HG03442 (cell line): ENCODE results near the gene FOXM1.

Experiments used
- ATAC-seq: cut with Tn5 transposase; IDR thresholded peaks from one replicate; pipeline ENCODE4 v1.9.1; 2021; ENCODE audit warnings: mild to moderate bottlenecking, moderate library complexity; ENCODE audit not compliant: unreplicated experiment

FOXM1 gene

DNA sequence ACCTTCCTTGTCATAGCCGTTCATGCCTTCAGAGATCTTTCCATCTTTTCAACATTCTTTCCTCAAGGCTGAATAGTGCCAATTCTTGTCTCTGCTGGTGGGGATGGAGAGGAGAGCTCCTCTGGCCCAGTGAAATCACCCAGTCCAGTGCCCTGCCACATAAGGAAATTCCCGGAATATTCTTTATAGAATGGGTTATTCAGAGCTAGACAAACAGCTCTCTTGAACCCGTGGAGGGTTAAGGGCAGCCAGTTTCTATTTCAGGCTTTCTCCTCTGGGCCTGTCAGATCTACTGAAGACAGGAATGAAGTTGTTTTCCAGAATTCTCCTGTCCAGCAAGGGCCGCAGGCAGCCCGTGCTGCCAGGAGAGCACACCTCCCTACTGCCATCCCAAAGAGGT, 34.0 kb downstream of the FOXM1 start:
- ATAC-seq = no peak

DNA sequence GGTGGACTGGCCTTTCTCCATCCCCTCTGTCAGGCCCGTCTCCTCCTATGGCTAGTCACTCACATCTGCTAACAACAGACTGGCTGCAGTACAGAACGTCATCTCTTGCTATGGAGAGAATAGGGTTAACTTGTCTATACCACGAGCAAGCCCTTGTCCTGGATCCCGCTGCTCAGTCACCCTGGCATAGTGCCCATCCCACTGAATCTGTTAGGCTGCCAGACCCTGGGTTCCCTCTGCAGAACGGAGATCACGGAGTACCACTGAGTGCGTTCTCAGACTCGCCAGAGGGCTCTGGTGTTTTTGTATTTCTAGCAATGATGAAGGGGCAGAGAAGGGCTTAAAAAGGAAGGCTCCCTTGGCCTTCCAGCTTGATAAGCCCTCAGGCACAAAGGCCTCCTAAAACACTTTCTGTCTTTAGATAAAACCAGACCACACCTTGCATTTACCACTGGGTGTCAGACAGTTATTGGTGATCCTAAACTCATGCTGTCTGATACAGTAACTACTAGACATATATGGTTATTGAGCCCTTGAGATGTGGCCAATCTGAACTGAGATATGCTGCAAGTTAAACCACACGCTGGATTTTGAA, 35.8 kb downstream of the FOXM1 start:
- ATAC-seq = no peak

DNA sequence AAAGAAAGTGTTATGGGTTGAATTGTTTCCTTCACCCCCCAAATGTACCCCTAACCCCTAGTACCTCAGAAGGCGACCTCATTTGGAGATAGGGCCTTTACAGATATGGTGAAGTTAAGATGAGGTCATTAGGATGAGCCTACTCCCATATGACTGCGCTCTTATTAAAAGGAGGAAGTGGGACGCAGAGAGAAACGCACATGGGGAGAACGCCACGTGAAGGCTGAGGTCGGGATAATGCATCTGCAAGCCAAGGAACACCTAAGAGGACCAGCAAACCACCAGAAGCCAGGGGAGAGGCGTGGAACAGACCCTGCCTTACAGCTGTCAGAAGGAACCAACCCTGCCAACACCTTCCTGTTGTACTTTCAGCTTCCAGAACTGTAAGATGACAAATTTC, 40.4 kb downstream of the FOXM1 start:
- no peak for ATAC-seq

DNA sequence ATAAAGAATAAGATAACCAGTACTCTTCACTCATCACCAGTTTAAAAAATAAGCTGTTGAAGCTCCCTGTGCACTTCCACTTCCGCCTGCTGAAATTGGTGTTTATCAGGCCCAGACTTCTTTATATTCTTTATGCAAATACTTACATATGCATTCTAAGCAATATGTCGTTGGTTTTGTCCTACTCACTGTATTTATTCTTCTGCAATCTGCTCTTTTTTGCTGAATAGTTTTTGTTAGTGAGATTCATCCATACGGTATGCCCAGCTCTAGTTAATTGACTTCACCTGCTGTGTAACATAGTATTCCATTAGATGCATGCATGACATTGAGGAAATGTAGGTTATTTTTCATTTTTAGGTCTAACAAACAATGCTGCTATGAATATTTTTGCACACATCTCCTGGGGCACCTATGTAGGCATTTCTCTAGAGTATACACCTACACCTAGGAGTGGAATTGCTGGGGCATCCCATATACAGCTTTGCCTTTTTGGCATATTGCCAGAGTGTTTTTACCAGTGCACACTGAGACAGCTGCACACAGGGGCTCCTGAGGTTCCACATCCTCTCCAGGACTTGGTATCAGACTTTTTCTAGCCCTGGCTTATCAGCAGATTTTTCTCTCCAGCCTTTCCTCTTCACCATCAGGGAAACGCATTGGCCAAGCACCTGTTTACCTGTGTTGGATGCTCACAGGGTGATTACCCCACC, 41.1 kb downstream of the FOXM1 start:
- no peak for ATAC-seq

DNA sequence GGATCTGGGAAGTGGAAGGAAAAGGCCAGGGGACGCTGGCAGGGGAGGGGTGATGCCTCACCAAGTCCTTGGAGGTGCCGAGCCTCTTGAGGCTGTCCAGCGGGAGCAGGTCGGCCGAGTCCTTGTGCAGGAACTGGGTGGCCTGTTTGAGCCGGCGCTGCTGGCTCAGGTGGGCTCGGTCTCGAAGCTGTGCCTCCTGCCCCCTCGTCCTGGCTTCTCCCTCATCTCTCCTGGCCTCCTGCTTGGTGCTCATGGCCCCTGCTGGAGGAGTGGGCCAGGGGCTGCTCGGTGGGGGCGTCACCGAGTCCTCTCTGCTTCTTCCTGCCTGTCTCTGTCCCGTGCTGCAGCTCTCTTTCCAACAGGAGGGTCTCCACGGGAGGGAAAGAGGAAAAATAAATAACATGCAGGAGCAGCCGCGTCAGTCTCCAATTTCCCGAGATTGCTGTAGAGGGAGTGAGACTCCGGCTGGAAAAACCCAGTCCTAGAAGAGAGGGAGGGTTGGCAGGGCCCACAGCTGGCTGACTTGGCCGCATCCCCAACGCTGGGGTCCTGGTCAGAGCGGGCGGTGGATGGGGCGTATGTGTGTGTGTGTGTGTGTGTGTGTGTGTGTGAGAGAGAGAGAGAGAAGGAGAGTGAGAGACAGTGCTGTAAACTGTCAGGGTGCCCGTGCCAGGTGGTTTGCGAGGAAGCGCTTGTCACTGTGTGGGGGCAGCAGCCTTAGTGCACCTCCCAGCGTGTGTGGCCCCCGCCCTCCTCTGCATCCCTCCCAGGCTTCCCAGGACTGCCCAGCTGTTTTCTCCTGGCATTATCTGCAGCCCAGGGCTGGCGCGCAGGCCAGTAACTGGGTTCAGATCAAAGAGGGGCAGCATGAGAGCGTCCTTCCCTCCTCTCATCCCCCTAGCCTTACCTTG, 42.1 kb downstream of the FOXM1 start, which contains the start of gene NRIP2:
Gene NRIP2, minus strand, starts transcription at position 455 of the 911 bp plus-strand sequence. Its CDS starts 52 bp downstream, at position 403.
- ATAC-seq = no peak

DNA sequence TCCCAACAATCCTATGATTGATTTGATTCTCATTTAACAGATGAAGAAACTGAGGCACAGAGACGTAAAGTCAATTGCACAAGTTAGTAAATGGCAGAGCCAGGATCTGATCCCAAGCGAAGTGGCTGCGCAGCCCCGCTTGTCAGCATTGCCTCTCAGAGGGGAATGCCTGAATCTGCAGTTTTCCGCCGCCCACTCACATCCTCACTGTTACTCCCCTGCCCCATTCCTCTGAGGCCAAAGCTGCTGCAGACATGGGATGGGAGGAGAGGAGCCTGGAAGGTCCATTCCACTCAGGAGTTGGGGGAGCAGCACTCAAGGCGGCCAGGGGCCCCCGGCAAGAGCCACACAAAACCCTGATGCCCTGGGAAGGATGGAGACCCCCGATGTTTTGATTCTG, 43.2 kb downstream of the FOXM1 start:
- no peak for ATAC-seq

DNA sequence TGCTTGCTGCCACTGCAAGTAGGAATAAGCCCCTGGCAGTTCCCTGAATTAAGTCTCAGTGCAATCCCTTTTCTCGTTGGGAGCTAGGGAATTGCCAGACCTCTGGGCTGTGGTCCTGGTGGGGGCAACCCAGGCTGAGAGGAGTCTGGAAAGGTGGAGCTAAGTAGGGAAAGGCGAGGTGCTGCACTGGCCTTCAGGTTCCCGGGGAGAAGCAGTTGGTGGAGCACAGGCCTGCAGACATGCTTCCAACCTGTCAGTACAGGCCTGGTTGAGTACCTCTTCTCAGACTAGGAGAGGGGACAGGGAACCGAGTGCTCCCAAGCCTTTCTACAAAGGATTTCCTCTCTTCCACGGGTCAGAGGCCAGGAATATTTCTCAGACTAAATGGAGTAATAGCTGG, 43.6 kb downstream of the FOXM1 start:
- no peak for ATAC-seq

DNA sequence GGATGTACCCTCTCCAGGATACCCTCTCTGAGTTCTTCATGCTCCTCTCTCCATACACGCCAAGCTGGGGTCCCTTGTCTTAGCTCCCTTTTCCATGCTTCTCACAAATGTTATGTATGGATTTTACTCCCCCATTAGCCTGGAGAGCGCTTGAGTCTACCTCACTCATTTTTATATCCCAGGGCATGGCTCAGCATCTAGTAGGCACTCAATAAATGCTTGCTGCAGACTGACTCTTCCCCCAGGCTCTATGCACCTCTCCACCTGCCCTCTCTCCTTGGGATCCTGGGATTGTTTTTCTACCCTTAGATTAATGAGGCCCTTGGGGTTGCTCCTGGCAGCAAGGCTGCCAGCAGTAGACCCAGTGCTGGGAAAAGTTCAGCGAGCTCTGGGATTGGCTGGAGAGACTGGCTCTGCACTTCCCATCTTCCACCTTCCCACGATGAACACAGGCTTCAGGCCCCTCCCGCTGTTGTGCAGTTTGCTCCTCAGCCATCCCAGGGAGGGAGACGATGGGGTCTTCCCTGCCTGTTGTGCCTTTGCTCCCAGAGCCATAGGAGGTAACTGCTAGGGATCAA, 44.3 kb downstream of the FOXM1 start:
- ATAC-seq = no peak

DNA sequence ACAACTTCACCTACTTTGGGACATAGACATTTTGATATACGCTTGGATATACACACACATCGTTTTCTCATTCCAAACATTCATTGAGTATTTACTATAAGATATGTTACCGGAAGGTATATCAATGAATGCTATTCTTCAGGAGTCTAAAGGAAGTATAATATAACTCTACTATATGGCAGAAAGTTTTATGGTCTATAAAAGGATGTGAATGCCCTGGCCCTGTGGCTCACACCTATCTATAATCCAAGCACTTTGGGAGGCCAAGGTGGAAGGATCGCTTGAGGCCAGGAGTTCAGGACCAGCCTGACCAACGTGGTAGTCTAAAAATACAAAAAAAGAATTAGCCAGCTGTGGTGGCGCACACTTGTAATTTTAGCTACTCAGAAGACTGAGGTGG, 47.7 kb downstream of the FOXM1 start:
- no peak for ATAC-seq

DNA sequence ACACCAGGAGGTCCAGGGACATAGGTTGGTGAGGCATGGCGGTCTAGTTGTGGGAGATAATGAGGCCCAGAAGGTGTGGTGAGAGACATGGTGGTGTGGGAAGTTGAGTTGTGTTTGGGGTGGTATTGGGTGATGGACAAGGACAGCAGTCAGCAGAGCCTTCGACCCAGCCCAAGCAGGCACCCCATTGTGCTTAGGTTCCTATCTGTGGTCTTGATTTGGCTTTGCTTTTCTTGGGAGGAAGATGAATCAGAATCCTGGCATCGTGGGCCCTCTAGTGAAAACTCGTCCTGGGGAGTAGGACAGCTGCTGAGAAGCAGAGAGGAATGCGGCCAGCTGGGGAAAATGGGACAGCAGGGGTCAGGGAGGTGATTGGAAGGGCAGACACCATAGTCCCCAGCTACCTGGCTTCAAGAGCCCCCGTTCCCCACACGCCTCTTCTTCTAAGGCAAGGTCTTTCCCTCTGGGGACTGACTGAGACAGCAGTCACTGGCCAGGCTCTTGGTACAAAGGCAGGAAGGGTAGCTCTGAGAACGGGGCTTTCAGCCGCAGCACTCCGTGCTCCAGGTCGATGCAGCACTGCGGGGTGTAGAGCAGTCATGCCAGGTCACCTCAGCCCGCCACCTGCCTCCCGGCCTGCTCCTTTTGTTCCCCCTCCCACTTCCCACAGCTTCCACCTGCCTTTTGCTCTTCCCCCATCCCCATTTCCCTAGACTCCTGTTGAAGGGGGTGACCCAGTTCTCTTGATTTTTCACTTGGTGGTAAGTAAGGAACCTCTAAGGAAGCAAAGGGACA, 50.1 kb downstream of the FOXM1 start:
- ATAC-seq = no peak

DNA sequence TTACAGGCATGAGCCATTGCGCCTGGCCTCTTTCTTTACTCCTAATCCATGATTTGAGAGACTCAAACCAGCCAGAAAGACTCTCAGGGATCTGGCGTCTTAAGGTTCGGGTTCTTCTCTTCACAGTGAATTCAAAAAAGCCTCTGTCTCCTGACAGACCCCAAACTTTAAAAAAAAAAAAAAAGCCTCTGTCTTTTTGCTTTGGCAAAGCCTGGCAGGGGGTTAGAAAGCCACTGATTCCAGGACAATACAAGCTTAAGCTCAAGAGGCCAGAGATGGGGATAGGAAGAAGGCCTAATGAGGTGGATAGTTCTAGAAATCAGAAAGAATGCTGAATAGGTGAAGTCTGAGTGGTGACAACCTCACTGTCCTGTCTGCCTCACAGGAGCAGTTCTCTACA, 50.9 kb downstream of the FOXM1 start:
- no peak for ATAC-seq

DNA sequence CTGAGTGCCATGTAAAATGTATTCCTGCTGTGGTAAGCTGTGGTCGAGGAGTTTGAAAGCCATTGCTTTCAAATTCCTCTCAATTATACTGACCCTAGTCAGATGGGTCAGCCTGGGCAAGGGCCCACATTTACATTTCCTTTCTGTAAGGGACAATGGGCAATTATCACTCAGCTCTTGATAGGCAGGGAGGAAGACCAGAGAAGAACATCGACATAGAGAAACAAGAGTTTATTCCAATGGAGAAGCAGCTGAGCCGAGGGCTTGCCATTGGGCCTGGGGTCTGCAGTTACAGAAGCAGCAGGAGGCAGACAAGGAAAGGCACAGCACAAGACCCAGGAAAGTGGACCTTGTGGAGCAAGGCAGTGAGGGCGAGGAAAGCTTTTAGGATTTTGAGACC, 51.8 kb downstream of the FOXM1 start:
- ATAC-seq = no peak

DNA sequence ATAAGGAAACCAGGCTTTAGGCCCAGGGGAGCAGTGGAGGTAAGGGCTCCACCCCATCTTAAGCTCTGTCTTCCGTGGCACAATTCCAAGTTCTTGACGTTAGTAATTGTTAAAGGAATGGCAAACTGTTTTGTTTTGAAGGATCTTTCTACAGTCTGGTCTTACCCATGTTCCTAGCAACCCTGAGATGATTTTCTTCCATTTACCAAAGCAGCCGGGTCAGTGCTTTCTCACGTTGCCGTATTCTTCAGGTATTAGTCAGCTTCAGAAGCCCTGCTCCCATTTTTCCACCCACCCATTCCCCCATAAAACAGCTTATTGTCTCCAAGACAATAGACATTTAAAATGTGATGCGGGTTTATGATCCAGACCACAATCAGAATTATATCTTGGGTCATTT, 52.4 kb downstream of the FOXM1 start:
- ATAC-seq = no peak

DNA sequence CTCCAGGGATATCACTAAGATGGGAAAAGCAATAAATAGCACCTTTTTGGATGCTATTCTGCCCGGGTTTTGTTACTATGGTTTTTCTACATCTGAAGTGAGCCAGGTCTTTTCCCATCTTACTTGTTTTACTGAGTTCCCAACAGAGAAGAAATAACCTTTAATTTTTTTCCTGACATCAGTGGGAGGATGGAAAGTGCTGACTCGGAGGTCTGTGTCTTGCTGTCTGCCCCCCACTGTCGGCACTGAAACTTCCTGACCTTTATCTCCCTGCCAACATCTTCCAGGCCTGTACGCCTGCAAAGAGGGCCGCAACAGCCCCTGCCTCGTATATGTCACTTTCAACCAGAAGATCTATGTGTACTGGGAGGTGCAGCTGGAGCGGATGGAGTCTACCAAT, 53.5 kb downstream of the FOXM1 start:
- no peak for ATAC-seq

DNA sequence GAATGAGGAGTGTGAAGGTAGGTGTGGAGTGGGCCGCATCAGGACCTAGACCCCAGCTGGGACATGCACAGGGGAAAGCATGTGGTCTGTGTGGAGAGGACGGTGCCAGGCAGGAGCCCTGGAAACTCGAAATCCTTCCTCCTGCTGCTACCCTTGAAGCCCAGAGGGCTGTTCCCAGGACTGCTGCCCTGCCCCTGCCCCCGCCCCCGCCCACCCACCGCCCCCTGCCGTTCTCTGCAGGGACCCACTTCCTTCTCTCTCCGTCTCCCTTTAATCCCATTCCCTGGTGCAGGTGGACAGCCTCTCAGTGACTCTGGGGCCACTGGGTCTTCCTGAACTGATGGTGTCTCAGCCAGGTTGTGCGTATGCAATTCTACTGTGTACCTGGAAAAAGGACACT, 56.5 kb downstream of the FOXM1 start:
- no peak for ATAC-seq

DNA sequence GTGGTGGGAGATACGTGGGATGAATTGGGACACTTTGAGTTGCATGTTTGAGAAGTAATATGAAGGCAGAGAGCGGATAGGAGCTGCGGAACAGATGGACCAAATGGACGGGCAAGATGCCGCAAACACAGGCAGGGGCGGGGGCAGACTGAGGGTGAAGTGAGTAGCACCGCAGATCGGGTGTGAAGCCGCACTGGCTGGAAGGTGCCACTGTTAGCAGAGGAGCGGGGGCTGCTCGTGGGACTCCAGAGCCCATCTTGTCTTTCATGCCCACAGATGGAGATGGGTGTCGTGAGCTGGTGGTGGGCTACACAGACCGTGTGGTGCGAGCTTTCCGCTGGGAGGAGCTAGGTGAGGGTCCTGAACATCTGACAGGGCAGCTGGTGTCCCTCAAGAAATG, 57.2 kb downstream of the FOXM1 start:
- ATAC-seq = no peak

DNA sequence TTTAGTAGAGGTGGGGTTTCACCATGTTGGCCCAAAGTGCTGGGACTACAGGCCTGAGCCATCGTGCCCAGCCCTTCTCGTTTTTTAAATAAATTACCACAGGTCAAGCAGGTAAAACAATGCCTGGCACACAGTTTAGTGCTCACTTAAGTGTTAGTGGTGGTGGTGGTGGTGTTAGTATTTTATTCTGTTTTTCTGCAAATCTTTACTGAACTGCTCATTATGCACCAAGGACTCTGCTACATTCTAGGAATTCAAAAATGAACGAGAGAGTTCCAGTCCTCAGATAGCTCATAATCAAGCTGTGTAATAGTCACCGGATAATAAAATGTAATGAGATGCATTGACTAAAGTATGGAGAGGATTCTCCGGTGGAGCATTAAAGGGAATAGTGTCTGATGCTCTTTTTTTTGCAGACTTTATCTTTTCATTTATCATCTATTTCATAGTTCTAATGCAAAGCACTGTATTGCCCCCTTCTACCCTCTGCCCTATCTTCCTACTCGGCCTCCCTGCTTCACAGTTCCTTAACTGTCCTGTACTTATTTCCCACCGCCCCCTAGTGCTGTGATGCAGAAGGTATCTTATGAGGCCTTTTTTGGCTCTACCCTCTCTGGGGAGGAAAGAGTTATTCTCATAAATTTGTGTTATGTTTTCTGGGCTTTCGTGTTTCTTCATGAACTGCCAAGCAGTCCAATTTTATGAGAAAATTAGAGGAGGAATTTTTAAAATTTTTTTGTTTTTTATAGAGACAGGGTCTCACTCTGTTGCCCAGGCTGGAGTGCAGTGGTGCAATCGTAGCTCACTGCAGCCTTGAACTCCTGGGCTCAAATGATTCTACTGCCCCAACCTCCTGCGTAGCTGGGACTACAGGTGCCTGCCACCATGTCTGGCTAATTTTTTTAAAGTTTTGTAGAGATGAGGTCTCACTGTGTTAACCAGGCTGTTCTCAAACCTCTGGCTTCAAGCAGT, 63.5 kb downstream of the FOXM1 start:
- no peak for ATAC-seq

DNA sequence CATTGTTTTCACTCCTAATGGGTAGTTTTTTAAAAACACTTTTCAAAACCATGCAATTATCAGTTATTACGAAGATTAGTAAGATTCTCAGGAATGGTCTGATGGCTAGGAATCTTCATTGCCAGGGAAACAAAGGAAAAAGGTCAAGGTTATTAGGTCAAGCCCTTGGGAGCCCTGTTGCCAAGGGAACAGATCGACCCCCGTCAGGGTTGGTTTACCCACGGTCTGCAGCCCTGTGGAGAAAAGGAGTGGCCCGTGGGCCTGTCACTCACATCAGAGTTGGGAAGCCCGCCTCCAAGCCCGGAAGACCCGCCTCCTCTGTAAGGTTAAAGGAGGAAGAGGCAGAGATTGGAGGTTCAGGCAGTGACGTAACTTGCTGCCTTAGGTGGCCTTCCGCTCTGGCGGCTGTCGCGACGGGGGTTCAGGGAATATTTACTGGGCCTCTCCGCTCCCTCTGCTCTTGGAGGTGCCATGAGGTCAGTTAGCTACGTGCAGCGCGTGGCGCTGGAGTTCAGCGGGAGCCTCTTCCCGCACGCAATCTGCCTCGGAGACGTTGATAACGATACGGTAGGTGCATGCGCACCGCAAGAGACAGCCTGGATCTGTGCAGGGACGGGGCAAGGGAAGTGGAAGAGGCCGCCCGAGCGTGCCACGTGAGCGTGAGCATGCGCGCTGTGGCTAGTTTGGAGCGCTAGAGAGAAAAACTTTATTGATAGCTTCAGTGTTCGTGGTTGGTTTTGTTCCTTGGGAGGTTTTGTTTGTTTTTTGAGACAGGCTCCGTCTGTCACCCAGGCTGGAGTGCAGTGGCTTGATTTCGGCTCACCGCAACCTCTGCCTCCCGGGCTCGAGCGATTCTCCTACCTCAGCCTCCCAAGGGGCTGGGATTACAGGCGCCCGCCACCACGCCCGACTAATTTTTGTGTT, 64.4 kb downstream of the FOXM1 start, which contains the start of gene ITFG2:
Gene ITFG2, plus strand, starts transcription at position 379 of the 924 bp plus-strand sequence. Its CDS starts 93 bp downstream, at position 472.
- peak; percentile 94 for ATAC-seq
